Tibial nerve (tissue), 4 donors: ENCODE results near the gene CBLIF. TPM values are rescaled to one million over a fixed set of nuclear protein-coding genes. Genes with fewer than 3 reads are reported as not detected.
"Not testable (repeated sequence)": the region's sequence is repeated elsewhere in the genome, so short reads cannot be mapped to it uniquely, and the experiment has no call there.

Experiments
- DNase-seq, 2 donors: peaks; one replicate each; pipeline ENCODE4 v3.0.0-alpha.2; 2019; ENCODE audit warnings: low spot score in 2 of 2
- H3K27ac ChIP-seq, 4 donors: fragments of 200-600 bp; sonication (generic) in 3 of 4; one replicate each; pipeline ENCODE4 v1.5.1; 2017 to 2019; ENCODE audit warnings: mild to moderate bottlenecking in 1 of 4
- H3K27me3 ChIP-seq, 2 donors: fragments of 200-600 bp; sonication (generic) in 1 of 2; one replicate each; pipeline versions ENCODE4 v1.5.1 to v1.6.0; 2017 to 2019
- H3K36me3 ChIP-seq, 3 donors: fragments of 200-600 bp; sonication (generic); one replicate each; pipeline ENCODE4 v1.5.1; 2018 to 2019
- H3K4me1 ChIP-seq, 4 donors: fragments of 200-600 bp; sonication (generic) in 3 of 4; one replicate each; pipeline ENCODE4 v1.5.1; 2017 to 2019
- H3K4me3 ChIP-seq, 4 donors: fragments of 200-600 bp; sonication (generic) in 3 of 4; one replicate each; pipeline ENCODE4 v1.5.1; 2017 to 2019; ENCODE audit warnings: mild to moderate bottlenecking in 1 of 4, moderate library complexity in 1 of 4
- H3K9me3 ChIP-seq, 4 donors: fragments of 200-600 bp; sonication (generic) in 3 of 4; one replicate each; pipeline ENCODE4 v1.5.1; 2017 to 2019
- EP300 ChIP-seq, 2 donors: sonication (generic); formaldehyde crosslinking; IDR thresholded peaks; one replicate each; pipeline ENCODE4 v1.6.1; 2017; ENCODE audit warnings: antibody characterized with exemption in 2 of 2, mild to moderate bottlenecking in 1 of 2
- POLR2A ChIP-seq, 2 donors: fragments of 450-650 bp; IDR thresholded peaks; one replicate each; pipeline ENCODE4 v1.6.1; 2017; ENCODE audit warnings: antibody characterized with exemption in 2 of 2, mild to moderate bottlenecking in 2 of 2, moderate library complexity in 2 of 2
- WGBS, 2 donors: methylation state at CpG; one replicate each; pipeline ENCODE4 v1.1.5; 2018; 5-methylcytosine and 5-hydroxymethylcytosine counted together
- total RNA-seq, 4 donors: library from RNA; depleted of rRNA; stranded (reverse); fragments of >200 nt; gene quantifications; one replicate each; pipeline ENCODE4 v1.1.0, GENCODE V29; 2016
- TF ChIP-seq, protein P1 (sequence below), 5 experiments: fragments of 200-600 bp in 3 of 5; fragments of 450-650 bp in 2 of 5; sonication (generic) in 3 of 5; IDR thresholded peaks; one replicate each; pipeline ENCODE4 v1.5.1; 2016 to 2019; ENCODE audit warnings: antibody characterized with exemption in 5 of 5, mild to moderate bottlenecking in 3 of 5, moderate library complexity in 2 of 5

Gene CBLIF
- total RNA-seq, 4 donors from 2014 or later = not detected

DNA sequence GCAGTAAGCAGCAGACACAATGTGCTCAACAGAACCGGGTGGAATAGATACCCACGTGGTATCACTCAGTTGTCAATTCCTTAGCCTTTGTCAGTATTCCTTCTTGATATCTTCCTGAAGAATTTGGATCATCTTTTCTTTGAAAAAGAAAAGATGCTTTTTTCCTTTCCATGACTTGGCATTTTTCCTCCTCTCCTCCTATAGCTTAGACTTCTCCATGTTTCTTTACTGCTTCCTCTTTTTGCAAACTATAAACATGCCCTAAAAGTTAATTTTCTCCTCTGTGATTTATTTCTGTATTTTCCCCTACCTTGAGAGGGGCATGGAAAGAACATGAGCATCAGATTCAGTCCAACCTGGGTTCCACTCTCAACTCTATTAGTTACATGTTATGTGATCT is 11.7 kb downstream of the CBLIF start:
- Histone ChIP-seq H3K27me3 (no peaks in the 10 kb centered on the region), H3K9me3 (no peaks in the 10 kb centered on the region), H3K4me1 (no peaks in the 10 kb centered on the region), H3K27ac (no peak overlapping the region), H3K36me3 (no peaks in the 10 kb centered on the region), H3K4me3 (no peak overlapping the region)
- WGBS, 2 donors = 87 to 90% methylated on average over 2 of the region's 2 CpGs
- TF ChIP-seq, protein P1, sequence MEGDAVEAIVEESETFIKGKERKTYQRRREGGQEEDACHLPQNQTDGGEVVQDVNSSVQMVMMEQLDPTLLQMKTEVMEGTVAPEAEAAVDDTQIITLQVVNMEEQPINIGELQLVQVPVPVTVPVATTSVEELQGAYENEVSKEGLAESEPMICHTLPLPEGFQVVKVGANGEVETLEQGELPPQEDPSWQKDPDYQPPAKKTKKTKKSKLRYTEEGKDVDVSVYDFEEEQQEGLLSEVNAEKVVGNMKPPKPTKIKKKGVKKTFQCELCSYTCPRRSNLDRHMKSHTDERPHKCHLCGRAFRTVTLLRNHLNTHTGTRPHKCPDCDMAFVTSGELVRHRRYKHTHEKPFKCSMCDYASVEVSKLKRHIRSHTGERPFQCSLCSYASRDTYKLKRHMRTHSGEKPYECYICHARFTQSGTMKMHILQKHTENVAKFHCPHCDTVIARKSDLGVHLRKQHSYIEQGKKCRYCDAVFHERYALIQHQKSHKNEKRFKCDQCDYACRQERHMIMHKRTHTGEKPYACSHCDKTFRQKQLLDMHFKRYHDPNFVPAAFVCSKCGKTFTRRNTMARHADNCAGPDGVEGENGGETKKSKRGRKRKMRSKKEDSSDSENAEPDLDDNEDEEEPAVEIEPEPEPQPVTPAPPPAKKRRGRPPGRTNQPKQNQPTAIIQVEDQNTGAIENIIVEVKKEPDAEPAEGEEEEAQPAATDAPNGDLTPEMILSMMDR (IDR thresholded peaks at IDR 0.05) = no peak
- TF ChIP-seq EP300 (IDR thresholded peaks at IDR 0.05) (no peak), POLR2A (IDR thresholded peaks at IDR 0.05) (no peak)
- no peak for DNase-seq

DNA sequence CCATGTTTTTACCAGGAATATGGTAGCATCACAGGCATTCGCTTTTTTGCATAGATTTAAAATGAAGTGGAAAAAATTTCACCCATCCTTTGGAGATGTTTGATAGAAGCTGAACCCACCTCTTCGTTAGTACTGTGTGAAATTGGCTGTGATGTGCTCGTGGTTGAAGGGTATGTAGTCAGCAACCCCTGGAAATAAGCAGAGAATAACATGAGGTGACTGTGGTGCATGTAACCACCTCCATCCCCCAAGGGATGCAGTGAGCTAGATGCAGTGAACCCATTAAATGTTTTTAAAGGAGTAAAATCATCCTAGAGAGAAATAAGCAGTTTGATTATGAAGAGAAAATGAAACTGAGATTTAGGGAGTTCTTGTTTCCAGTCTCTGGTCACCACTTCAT is 15.9 kb downstream of the CBLIF start:
- H3K36me3 ChIP-seq = no peaks in the 10 kb centered on the region
- H3K27ac ChIP-seq = no peak overlapping the region
- no peaks in the 10 kb centered on the region for H3K9me3 ChIP-seq
- no peaks in the 10 kb centered on the region for H3K4me1 ChIP-seq
- 79 to 81% methylated on average over 3 of the region's 3 CpGs for WGBS, 2 donors
- no peak for DNase-seq
- no peaks in the 10 kb centered on the region for H3K27me3 ChIP-seq
- TF ChIP-seq EP300 (IDR thresholded peaks at IDR 0.05) (no peak), POLR2A (IDR thresholded peaks at IDR 0.05) (no peak)
- TF ChIP-seq, protein P1 (IDR thresholded peaks at IDR 0.05) = no peak
- H3K4me3 ChIP-seq = no peak overlapping the region

DNA sequence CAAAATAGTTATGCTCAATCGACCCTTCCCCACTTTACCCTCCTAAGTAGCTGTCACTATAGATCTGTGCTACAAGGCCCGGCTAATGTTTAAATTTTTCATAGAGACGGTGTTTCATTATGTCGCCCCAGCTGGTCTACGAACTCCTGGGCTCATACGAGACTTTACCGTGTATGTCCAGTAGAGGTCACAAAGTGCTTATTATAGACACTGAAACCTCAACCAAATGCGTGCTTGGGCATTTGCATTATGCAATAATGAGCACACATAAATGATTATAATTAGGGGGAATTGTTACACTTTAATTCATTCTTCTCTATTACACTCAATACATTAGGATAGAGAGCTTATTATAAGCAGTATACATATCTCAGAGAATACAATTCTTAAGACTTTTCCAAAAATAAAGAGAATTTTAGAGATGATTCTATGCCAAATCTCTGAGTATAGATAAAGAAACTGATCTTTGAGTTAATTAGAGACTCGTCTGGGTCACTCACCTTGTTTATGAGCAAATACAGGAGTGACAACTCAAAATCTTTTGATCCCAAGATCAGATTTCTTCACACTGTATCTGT is 22.2 kb downstream of the CBLIF start:
- WGBS, 2 donors = 8 to 10% methylated on average over 9 of the region's 9 CpGs
- Histone ChIP-seq H3K27ac (no peak overlapping the region), H3K9me3 (no peaks in the 10 kb centered on the region), H3K27me3 (no peaks in the 10 kb centered on the region), H3K4me1 (peaks cover 0 to 8% (median 3%) of the 10 kb centered on the region in 4 donors), H3K36me3 (no peaks in the 10 kb centered on the region), H3K4me3 (no peak overlapping the region)
- peak in 1 of 2 donors; percentile 41 for DNase-seq
- no peak for TF ChIP-seq POLR2A (IDR thresholded peaks at IDR 0.05)
- TF ChIP-seq, protein P1 (IDR thresholded peaks at IDR 0.05) = peak; percentile 34 to 67 (median 54)

DNA sequence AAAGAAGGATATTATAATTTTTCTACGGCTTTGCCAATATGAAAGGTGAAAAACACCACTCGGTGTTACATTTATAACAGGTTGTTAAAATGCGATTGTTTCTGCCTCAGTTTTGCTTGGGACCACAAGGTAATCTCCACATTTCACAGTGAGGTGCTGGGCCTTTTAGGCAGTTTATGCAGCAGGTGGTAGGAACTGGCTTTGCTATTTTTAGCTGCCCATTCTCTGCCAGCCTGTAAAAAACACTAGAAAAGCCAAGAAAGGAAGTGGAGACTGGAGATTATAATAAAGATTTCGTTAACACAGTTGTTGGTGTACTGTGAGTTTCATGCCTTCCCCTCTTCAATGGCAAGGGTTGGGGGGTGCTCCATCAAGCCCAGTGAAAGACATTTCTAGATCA is 26.7 kb downstream of the CBLIF start:
- H3K4me1 ChIP-seq = peaks cover 0 to 8% (median 3%) of the 10 kb centered on the region in 4 donors
- DNase-seq = no peak
- no peaks in the 10 kb centered on the region for H3K36me3 ChIP-seq
- peaks cover 0 to 7% of the 10 kb centered on the region in 2 donors for H3K27me3 ChIP-seq
- TF ChIP-seq POLR2A (IDR thresholded peaks at IDR 0.05) (no peak), EP300 (IDR thresholded peaks at IDR 0.05) (no peak)
- TF ChIP-seq, protein P1 (IDR thresholded peaks at IDR 0.05) = no peak
- H3K9me3 ChIP-seq = no peaks in the 10 kb centered on the region
- WGBS, 2 donors = 70 to 77% methylated on average over 4 of the region's 4 CpGs
- H3K4me3 ChIP-seq = no peak overlapping the region
- no peak overlapping the region for H3K27ac ChIP-seq

DNA sequence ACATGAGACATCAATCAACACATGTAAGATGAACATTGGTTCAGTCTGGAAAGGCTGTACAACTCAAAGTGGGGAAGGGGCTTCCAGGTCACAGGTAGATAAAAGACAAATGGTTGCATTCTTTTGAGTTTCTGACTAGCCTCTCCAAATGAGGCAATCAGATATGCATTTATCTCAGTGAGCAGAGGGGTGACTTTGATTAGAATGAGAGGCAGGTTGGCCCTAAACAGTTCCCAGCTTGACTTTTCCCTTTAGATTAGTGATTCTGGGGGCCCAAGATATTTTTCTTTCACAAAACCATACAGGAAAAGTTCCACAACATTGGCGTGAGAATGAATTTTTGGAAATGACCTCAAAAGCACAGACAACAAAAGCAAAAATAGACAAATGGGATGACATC is 28.9 kb downstream of the CBLIF start:
- not testable (repeated sequence) for H3K36me3 ChIP-seq, DNase-seq, H3K27me3 ChIP-seq, H3K27ac ChIP-seq, H3K4me1 ChIP-seq, H3K9me3 ChIP-seq, H3K4me3 ChIP-seq
- WGBS, 2 donors = 73 to 91% methylated on average over 1 of the region's 1 CpG

DNA sequence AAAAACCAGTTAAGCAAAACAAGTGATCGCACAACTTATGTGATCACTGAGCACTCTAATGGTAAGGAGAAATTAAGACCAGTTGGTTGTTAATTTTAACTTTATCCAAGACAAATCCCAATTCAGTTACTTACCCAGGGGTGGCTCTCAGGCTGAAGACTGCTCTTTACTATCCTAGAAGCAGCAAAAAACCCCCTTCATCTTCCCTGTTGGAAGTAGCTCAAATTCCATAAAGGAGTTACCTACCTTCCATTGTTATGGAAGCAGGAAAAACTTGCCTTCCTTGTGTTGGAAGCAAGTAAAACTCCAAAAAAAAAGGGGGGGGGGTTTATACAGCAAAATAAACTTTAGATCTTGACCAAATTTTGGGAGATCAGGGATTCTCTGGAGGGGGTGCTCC is 29.5 kb downstream of the CBLIF start:
- Histone ChIP-seq H3K36me3 (no peaks in the 10 kb centered on the region), H3K27ac (no peak overlapping the region), H3K4me1 (peaks cover 0 to 5% (median 0%) of the 10 kb centered on the region in 4 donors), H3K9me3 (no peaks in the 10 kb centered on the region), H3K27me3 (peaks cover 0 to 7% of the 10 kb centered on the region in 2 donors), H3K4me3 (no peak overlapping the region)
- no peak for TF ChIP-seq EP300 (IDR thresholded peaks at IDR 0.05)
- TF ChIP-seq POLR2A (IDR thresholded peaks at IDR 0.05) = no peak
- TF ChIP-seq, protein P1 (IDR thresholded peaks at IDR 0.05) = no peak
- 77 to 89% methylated on average over 1 of the region's 1 CpG for WGBS, 2 donors
- no peak for DNase-seq
